ENCODE data around the gene MRC1. TPM values are rescaled to one million over a fixed set of nuclear protein-coding genes. Genes with fewer than 3 reads are reported as not detected.

The MRC1 gene
- polyA plus RNA-seq, 3 donors = 0.11 to 0.41 (median 0.34) TPM

DNA sequence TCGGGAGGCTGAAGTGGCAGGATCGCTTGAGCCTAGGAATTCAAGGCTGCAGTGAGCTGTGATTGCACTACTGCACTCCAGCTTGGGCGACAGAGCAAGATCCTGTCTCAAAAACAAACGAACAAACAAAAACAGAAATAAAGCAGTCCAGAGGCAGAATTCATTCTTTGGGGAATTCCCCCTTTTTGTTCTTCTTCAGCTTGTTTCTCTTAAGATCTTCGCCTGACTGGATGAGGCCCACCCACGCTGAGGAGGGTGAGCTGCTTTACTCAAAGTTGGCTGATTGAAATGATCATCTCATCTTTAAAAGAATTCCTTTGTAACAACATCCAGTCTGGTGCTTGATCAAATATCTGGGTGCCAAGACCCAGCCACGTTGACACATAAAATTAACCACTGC is 10.7 kb downstream of the MRC1 start:
- Mint-ChIP-seq H3K36me3 (no peaks in the 10 kb centered on the region), H3K27ac (no peak overlapping the region), H3K9me3 (no peaks in the 10 kb centered on the region), H3K4me1 (peaks cover 52% of the 10 kb centered on the region), H3K4me3 (no peak overlapping the region), H3K27me3 (ENCODE audit: low read depth in 3 of 3) (peaks cover 0 to 3% (median 0%) of the 10 kb centered on the region in 3 donors)
- H3K4me1 ChIP-seq (ENCODE audit: control insufficient read depth in 1 of 2, insufficient read depth in 2 of 2, low read length in 2 of 2) = peaks cover 37 to 40% of the 10 kb centered on the region in 2 donors
- H3K27me3 ChIP-seq (ENCODE audit: control insufficient read depth in 2 of 2, insufficient read depth in 2 of 2, low read length in 2 of 2) = no peaks in the 10 kb centered on the region
- no peak overlapping the region for H2AFZ ChIP-seq (ENCODE audit: insufficient read depth, low read depth, low read length, poor library complexity, severe bottlenecking)
- no peak overlapping the region for H3K4me3 ChIP-seq (replicated peaks in 1 of 3; ENCODE audit: low read depth in 2 of 3, low read length in 3 of 3)
- DNase-seq = no peak
- H3K4me2 ChIP-seq (replicated peaks; ENCODE audit: extremely low read depth, low read length, poor library complexity, severe bottlenecking) = no peak overlapping the region
- no peak overlapping the region for H3K27ac ChIP-seq (ENCODE audit: low read depth in 1 of 2, low read length in 2 of 2)
- no peaks in the 10 kb centered on the region for H3K36me3 ChIP-seq (replicated peaks in 1 of 2; ENCODE audit: control insufficient read depth in 1 of 2, insufficient read depth in 2 of 2, low read length in 2 of 2)
- TF ChIP-seq, protein P1, sequence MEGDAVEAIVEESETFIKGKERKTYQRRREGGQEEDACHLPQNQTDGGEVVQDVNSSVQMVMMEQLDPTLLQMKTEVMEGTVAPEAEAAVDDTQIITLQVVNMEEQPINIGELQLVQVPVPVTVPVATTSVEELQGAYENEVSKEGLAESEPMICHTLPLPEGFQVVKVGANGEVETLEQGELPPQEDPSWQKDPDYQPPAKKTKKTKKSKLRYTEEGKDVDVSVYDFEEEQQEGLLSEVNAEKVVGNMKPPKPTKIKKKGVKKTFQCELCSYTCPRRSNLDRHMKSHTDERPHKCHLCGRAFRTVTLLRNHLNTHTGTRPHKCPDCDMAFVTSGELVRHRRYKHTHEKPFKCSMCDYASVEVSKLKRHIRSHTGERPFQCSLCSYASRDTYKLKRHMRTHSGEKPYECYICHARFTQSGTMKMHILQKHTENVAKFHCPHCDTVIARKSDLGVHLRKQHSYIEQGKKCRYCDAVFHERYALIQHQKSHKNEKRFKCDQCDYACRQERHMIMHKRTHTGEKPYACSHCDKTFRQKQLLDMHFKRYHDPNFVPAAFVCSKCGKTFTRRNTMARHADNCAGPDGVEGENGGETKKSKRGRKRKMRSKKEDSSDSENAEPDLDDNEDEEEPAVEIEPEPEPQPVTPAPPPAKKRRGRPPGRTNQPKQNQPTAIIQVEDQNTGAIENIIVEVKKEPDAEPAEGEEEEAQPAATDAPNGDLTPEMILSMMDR (IDR thresholded peaks at IDR 0.05) = no peak
- no peak overlapping the region for H3K9ac ChIP-seq (ENCODE audit: insufficient read depth, low read length, poor library complexity, severe bottlenecking)
- H3K9me3 ChIP-seq (replicated peaks in 1 of 2; ENCODE audit: control insufficient read depth in 1 of 2, insufficient read depth in 1 of 2, low read length in 2 of 2) = no peaks in the 10 kb centered on the region
- intact Hi-C loops (cut with micrococcal nuclease) = no loop called here
- no peaks in the 10 kb centered on the region for H4K20me1 ChIP-seq (ENCODE audit: insufficient read depth, low read length)
- WGBS (ENCODE audit: insufficient coverage) = 97% methylated on average over 3 of the region's 7 CpGs
- no peaks in the 10 kb centered on the region for H3K79me2 ChIP-seq (ENCODE audit: insufficient read depth, low read length)

DNA sequence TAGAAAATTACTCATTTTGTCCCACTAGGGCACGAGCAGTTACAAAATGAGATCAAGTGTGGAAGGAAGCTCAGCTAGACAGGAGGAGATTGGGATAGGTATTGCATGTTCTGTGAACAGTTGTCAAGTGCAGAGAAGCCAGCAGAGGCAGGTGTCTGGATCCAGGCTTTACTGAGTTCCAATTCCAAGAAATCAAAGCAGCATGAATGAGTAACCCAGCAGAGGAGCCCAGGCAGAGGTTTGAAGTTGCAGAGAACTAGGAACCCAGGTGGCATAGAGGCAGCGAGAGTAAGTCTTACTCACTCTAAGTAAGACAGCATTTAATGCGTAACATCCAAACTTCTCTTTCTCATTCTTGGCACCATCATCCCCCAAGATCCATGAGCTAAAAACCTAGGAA is 11.8 kb downstream of the MRC1 start:
- TF ChIP-seq, protein P1 (IDR thresholded peaks at IDR 0.05) = no peak
- Histone ChIP-seq H3K4me1 (ENCODE audit: control insufficient read depth in 1 of 2, insufficient read depth in 2 of 2, low read length in 2 of 2) (peaks cover 26 to 29% of the 10 kb centered on the region in 2 donors), H3K4me2 (replicated peaks; ENCODE audit: extremely low read depth, low read length, poor library complexity, severe bottlenecking) (no peak overlapping the region), H3K27me3 (ENCODE audit: control insufficient read depth in 2 of 2, insufficient read depth in 2 of 2, low read length in 2 of 2) (no peaks in the 10 kb centered on the region), H3K9ac (ENCODE audit: insufficient read depth, low read length, poor library complexity, severe bottlenecking) (no peak overlapping the region), H3K79me2 (ENCODE audit: insufficient read depth, low read length) (no peaks in the 10 kb centered on the region), H3K9me3 (replicated peaks in 1 of 2; ENCODE audit: control insufficient read depth in 1 of 2, insufficient read depth in 1 of 2, low read length in 2 of 2) (no peaks in the 10 kb centered on the region), H4K20me1 (ENCODE audit: insufficient read depth, low read length) (no peaks in the 10 kb centered on the region), H3K27ac (ENCODE audit: low read depth in 1 of 2, low read length in 2 of 2) (no peak overlapping the region), H3K36me3 (replicated peaks in 1 of 2; ENCODE audit: control insufficient read depth in 1 of 2, insufficient read depth in 2 of 2, low read length in 2 of 2) (no peaks in the 10 kb centered on the region), H3K4me3 (replicated peaks in 1 of 3; ENCODE audit: low read depth in 2 of 3, low read length in 3 of 3) (no peak overlapping the region), H2AFZ (ENCODE audit: insufficient read depth, low read depth, low read length, poor library complexity, severe bottlenecking) (no peak overlapping the region)
- Mint-ChIP-seq H3K27me3 (ENCODE audit: low read depth in 3 of 3) (peaks cover 0 to under 1% (median 0%) of the 10 kb centered on the region in 3 donors), H3K4me1 (peaks cover 41% of the 10 kb centered on the region), H3K27ac (peak overlapping the region in 1 of 7 donors; percentile 42), H3K9me3 (no peaks in the 10 kb centered on the region), H3K4me3 (no peak overlapping the region), H3K36me3 (no peaks in the 10 kb centered on the region)
- no CpG with 5 or more reads among the region's 3 CpGs for WGBS (ENCODE audit: insufficient coverage)
- intact Hi-C loops (cut with micrococcal nuclease) = no loop called here
- no peak for DNase-seq

Measured in CD14-positive monocyte (primary cell).